Type B pancreatic cell (in vitro differentiated cells): ENCODE results near the gene IRF4. TPM values are rescaled to one million over a fixed set of nuclear protein-coding genes. Genes with fewer than 3 reads are reported as not detected.

Experiments
- DNase-seq: peaks from one replicate; pipeline ENCODE4 v3.0.0; 2021; ENCODE audit warnings: mixed read lengths; ENCODE audit not compliant: unreplicated experiment; ENCODE audit errors: extremely low spot score
- H3K27ac Mint-ChIP-seq: 2 replicates; pipeline ENCODE4 v1.8.0; 2021; ENCODE audit warnings: mild to moderate bottlenecking, mixed read lengths
- H3K27me3 Mint-ChIP-seq: 2 replicates; pipeline ENCODE4 v1.8.0; 2021; ENCODE audit warnings: mixed read lengths
- H3K36me3 Mint-ChIP-seq: 2 replicates; pipeline ENCODE4 v1.8.0; 2021; ENCODE audit warnings: mixed read lengths
- H3K4me1 Mint-ChIP-seq: one replicate; pipeline ENCODE4 v1.8.0; 2021; ENCODE audit warnings: mixed read lengths; ENCODE audit not compliant: unreplicated experiment
- H3K4me3 Mint-ChIP-seq: 2 replicates; pipeline ENCODE4 v1.8.0; 2021; ENCODE audit warnings: mild to moderate bottlenecking, mixed read lengths
- H3K9me3 Mint-ChIP-seq: 2 replicates; pipeline ENCODE4 v1.8.0; 2021; ENCODE audit warnings: mixed read lengths
- CTCF ChIP-seq: fragments of 200-600 bp; sonication (generic); conservative IDR thresholded peaks from 2 replicates; pipeline ENCODE4 v1.5.0; 2021; ENCODE audit warnings: antibody characterized with exemption, mild to moderate bottlenecking
- long read RNA-seq: library from polyadenylated mRNA; unstranded; transcript quantifications from one replicate; pipeline ENCODE4 v2.0.0, GENCODE V29; 2020
- total RNA-seq: library from RNA; stranded (reverse); gene quantifications from 2 replicates; pipeline ENCODE4 v1.2.1, GENCODE V29; 2021; ENCODE audit warnings: low replicate concordance

The IRF4 gene
- total RNA-seq, result 1.7 TPM in 1 of 2 replicates, not detected in the other
- long read RNA-seq, result 0 reads

GRCh38 chr6:391559-392440, at the start of gene IRF4:
IRF4 (plus strand) TSS chr6:391752; CDS start chr6:393153, 1,401 bp downstream.
- TF ChIP-seq CTCF, result no peak
- DNase-seq, result no peak
- Mint-ChIP-seq H3K36me3 (no peaks in the 10 kb centered on the region), H3K9me3 (no peaks in the 10 kb centered on the region), H3K4me1 (peaks cover 5% of the 10 kb centered on the region), H3K4me3 (peak within 1 kb of the TSS; percentile 83), H3K27me3 (peaks cover 92% of the 10 kb centered on the region), H3K27ac (no peak within 1 kb of the TSS)

GRCh38 chr6:341914-342831, 49.4 kb upstream of the IRF4 start:
- peaks cover 6% of the 10 kb centered on the region for H3K9me3 Mint-ChIP-seq
- no peak for DNase-seq
- H3K4me1 Mint-ChIP-seq, result no peaks in the 10 kb centered on the region
- H3K36me3 Mint-ChIP-seq, result peaks cover 3% of the 10 kb centered on the region
- no peak overlapping the region for H3K4me3 Mint-ChIP-seq
- no peak for TF ChIP-seq CTCF
- H3K27ac Mint-ChIP-seq, result no peak overlapping the region
- H3K27me3 Mint-ChIP-seq, result no peaks in the 10 kb centered on the region

GRCh38 chr6:342832-343179, 48.7 kb upstream of the IRF4 start:
- Mint-ChIP-seq H3K4me3 (no peak overlapping the region), H3K27me3 (no peaks in the 10 kb centered on the region), H3K9me3 (peaks cover 6% of the 10 kb centered on the region), H3K27ac (no peak overlapping the region), H3K36me3 (peaks cover 3% of the 10 kb centered on the region), H3K4me1 (no peaks in the 10 kb centered on the region)
- DNase-seq, result no peak
- TF ChIP-seq CTCF, result no peak

GRCh38 chr6:343226-343935, 48.2 kb upstream of the IRF4 start:
- no peaks in the 10 kb centered on the region for H3K27me3 Mint-ChIP-seq
- H3K4me1 Mint-ChIP-seq, result no peaks in the 10 kb centered on the region
- H3K36me3 Mint-ChIP-seq, result peaks cover 4% of the 10 kb centered on the region
- TF ChIP-seq CTCF, result no peak
- H3K27ac Mint-ChIP-seq, result no peak overlapping the region
- peaks cover 6% of the 10 kb centered on the region for H3K9me3 Mint-ChIP-seq
- no peak overlapping the region for H3K4me3 Mint-ChIP-seq
- DNase-seq, result no peak
